ENCODE measurements around the gene GLIS2.

Gene GLIS2

DNA sequence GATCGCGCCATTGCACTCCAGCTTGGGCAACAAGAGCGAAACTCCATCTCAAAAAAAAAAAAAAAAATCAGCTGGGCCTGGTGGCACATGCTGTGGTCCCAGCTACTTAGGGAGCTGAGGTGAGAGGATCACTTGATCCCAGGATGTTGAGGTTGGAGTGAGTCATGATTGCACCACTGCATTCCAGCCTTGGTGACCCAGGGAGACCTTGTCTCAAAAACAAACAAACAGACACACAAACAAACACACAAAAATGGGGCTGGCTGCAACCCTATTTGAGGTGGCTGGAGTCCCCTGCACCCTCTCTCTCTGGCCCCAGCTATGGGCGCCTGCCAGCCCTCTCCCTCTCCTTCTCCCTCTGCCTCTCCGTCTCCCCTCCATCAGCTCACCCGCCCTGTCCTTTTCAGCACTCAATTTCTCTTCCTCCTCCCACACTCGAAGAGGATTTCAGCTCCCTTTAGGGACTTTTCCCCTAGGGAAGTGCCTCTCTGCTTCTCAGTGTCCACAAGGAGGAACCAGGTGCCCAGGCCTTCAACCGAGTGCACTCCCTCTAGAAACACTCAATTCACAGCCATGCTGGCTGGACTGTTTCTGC is 25.5 kb upstream of the GLIS2 start (continued):
- no peak for TF ChIP-seq ZNF140 (tag by site-specific recombination; IDR thresholded peaks at IDR 0.05)
- no peak for TF ChIP-seq KLF7 (tag by site-specific recombination; IDR thresholded peaks at IDR 0.05; ENCODE audit: borderline replicate concordance)
- no peak for TF ChIP-seq ZNF777 (tag by site-specific recombination; IDR thresholded peaks at IDR 0.05; ENCODE audit: borderline replicate concordance)
- no peak for TF ChIP-seq ZNF623 (tag by site-specific recombination; IDR thresholded peaks at IDR 0.05)
- TF ChIP-seq ZNF112 (tag by site-specific recombination; IDR thresholded peaks at IDR 0.05) = no peak
- no peak for TF ChIP-seq SETDB1 (IDR thresholded peaks at IDR 0.05; ENCODE audit: insufficient read length, low read length)
- TF ChIP-seq REST (tag by site-specific recombination; IDR thresholded peaks at IDR 0.05) = peak; percentile 47
- TF ChIP-seq ZNF626 (tag by site-specific recombination; IDR thresholded peaks at IDR 0.05) = no peak
- TF ChIP-seq ZNF341 (tag by site-specific recombination; IDR thresholded peaks at IDR 0.05; ENCODE audit: low read depth) = no peak
- TF ChIP-seq SCRT1 (tag by site-specific recombination; IDR thresholded peaks at IDR 0.05; ENCODE audit: borderline replicate concordance) = no peak
- no peak for TF ChIP-seq ZBTB26 (tag by site-specific recombination; optimal IDR thresholded peaks at IDR 0.05)
- TF ChIP-seq ZNF830 (tag by site-specific recombination; IDR thresholded peaks at IDR 0.05; ENCODE audit: low read depth) = no peak
- no peak for TF ChIP-seq ZNF266 (tag by site-specific recombination; IDR thresholded peaks at IDR 0.05; ENCODE audit: low read depth)
- TF ChIP-seq SP2 (tag by site-specific recombination; IDR thresholded peaks at IDR 0.05) = no peak
- no peak for TF ChIP-seq ZNF239 (tag by site-specific recombination; IDR thresholded peaks at IDR 0.05)
- TF ChIP-seq HOXD13 (CRISPR knock-in tag; IDR thresholded peaks at IDR 0.05; ENCODE audit: borderline replicate concordance) = no peak
- TF ChIP-seq ZNF529 (tag by site-specific recombination; IDR thresholded peaks at IDR 0.05; ENCODE audit: insufficient replicate concordance) = no peak
- no peak for TF ChIP-seq ZNF311 (tag by site-specific recombination; IDR thresholded peaks at IDR 0.05; ENCODE audit: borderline replicate concordance)
- TF ChIP-seq ZNF513 (tag by site-specific recombination; IDR thresholded peaks at IDR 0.05) = no peak
- peak; percentile 39; the same call in 1 of the 2 replicates for TF ChIP-seq ZNF324 (tag by site-specific recombination; IDR thresholded peaks at IDR 0.05)
- TF ChIP-seq ZNF146 (tag by site-specific recombination; IDR thresholded peaks at IDR 0.05) = no peak
- TF ChIP-seq GLIS1 (tag by site-specific recombination; IDR thresholded peaks at IDR 0.05) = peak; percentile 24; the same call in 1 of the 2 replicates
- no peak for TF ChIP-seq ZNF791 (tag by site-specific recombination; IDR thresholded peaks at IDR 0.05)
- TF ChIP-seq PRDM4 (tag by site-specific recombination; IDR thresholded peaks at IDR 0.05) = peak; percentile 81
- TF ChIP-seq ZBTB8A (tag by site-specific recombination; IDR thresholded peaks at IDR 0.05) = no peak
- no peak for TF ChIP-seq ZNF114 (tag by site-specific recombination; IDR thresholded peaks at IDR 0.05)
- no peak for TF ChIP-seq ZSCAN16 (tag by site-specific recombination; IDR thresholded peaks at IDR 0.05)
- TF ChIP-seq, protein P1, sequence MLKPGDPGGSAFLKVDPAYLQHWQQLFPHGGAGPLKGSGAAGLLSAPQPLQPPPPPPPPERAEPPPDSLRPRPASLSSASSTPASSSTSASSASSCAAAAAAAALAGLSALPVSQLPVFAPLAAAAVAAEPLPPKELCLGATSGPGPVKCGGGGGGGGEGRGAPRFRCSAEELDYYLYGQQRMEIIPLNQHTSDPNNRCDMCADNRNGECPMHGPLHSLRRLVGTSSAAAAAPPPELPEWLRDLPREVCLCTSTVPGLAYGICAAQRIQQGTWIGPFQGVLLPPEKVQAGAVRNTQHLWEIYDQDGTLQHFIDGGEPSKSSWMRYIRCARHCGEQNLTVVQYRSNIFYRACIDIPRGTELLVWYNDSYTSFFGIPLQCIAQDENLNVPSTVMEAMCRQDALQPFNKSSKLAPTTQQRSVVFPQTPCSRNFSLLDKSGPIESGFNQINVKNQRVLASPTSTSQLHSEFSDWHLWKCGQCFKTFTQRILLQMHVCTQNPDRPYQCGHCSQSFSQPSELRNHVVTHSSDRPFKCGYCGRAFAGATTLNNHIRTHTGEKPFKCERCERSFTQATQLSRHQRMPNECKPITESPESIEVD (tag by site-specific recombination; IDR thresholded peaks at IDR 0.05) = no peak
- no peak for TF ChIP-seq ZNF169 (tag by site-specific recombination; IDR thresholded peaks at IDR 0.05)
- TF ChIP-seq GFI1B (tag by site-specific recombination; IDR thresholded peaks at IDR 0.05) = no peak
- TF ChIP-seq ZNF580 (tag by site-specific recombination; IDR thresholded peaks at IDR 0.05) = no peak
